GM19324 (cell line): ENCODE results near the gene CUX1.
A peak's percentile ranks its signal among the peaks of the same experiment; 100 is the strongest.
"Not testable (repeated sequence)": the region's sequence is repeated elsewhere in the genome, so short reads cannot be mapped to it uniquely, and the experiment has no call there.

Experiments
- ATAC-seq: cut with Tn5 transposase; IDR thresholded peaks from one replicate; pipeline ENCODE4 v1.9.1; 2021; ENCODE audit warnings: mild to moderate bottlenecking, moderate library complexity; ENCODE audit not compliant: unreplicated experiment, low FRiP score

CUX1 gene

DNA sequence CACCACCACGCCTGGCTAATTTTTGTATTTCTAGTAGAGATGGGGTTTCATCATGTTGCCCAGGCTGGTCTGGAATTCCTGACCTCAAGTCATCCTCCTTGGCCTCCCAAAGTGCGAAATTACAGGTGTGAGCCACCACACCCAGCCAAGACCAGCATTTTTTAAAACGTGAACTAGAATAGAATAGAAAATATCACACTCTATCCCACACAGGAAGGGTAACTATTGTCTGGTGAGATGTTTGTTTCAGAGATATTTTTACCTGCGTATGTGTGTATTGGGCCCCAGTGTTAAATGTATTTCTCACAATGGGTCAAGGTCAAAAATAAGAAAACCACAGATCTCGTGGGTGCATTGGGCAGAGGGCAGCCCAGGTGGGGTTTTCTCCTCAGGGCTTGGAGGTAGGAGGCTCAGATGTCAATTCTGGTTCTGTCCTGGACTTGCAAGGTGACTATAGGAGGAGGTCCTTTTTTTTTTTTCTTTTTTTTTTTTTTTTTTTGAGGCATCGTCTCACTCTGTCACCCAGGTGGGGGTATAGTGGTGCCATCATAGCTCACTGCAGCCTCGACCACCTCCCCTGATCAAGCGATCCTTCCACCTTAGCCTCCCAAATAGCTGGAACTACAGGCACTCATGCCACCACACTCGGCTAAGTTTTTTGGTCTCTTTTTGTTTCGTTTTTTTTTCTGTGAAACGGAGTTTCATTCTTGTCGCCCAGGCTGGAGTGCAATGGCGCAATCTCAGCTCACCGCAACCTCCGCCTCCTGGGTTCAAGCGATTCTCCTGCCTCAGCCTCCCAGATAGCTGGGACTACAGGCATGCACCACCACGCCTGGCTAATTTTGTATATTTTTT, 488.2 kb downstream of the CUX1 start:
- peak; percentile 62 for ATAC-seq

DNA sequence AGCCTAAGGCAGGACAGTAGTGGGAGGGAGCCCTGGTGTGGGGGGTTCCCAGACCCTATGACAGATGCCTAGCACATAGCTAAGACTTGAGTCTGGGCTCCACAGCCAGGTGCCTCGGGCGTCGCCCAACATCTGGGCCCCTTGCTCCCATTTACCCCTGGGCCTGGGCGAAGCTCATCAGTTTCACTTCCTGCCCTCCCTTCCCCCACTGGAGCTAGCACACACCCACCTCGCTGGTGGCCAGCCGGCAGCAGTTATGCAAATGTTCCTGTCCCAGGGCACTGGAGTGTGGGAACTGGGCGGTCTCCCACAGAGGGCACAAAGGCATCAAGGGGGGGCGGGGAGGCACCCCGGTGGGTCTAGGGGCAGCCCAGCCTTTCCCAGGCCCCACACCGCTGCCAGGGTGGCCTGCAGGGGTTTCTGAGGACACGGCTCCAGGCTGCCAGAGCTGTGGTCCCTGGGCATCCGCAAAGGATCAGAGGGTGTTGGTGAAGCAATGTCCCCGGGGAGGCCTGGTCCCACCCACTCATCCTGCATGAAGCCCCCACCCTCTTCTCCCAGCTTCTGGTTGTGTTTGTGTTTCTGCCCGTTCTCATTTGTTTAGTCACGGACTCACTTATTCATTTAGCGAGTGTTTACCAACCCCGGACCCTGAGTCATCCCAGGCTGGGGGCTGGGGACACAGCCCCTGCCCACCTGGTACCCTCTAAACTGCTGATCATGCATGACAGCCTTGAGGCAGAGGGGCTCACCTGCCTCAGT, 489.7 kb downstream of the CUX1 start:
- peak; percentile 78 for ATAC-seq

DNA sequence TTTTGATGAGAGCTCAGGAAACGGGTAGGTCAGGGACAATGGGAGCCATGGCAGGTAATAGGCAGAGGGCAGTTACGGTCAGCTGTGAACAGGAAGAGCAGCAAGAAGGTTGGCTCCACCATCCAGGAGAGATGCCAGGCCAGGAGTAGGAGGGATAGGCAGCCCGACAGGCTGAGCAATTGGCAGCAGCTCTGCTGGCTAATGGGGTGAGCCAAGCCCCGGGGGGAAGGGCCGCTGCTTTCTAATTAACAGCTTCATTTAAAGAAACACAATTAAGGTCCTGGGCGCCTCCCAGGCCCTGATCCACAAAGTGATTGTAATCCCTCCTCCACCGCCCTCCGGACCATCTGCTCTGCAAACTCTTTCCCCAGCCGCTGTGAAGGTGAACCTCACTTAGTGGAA, 493.0 kb downstream of the CUX1 start:
- no peak for ATAC-seq

DNA sequence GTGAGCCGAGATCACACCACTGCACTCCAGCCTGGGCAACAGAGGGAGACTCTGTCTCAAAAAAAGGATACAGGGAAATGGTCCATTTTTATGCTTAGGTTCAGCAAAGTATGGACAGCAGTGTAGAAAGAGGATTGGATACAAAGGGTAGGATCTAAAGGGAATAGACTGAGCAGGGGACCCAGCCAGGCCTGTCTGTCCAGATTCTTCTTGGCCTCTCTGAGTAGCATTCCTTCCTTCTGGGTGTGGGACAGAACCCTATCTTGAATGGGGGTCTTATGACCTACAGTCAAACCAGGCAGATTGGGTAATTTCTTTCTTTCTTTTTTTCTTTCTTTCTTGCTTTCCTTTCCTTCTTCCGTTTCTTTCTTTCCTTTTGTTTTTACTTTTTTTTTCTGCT, 494.9 kb downstream of the CUX1 start:
- no peak for ATAC-seq

DNA sequence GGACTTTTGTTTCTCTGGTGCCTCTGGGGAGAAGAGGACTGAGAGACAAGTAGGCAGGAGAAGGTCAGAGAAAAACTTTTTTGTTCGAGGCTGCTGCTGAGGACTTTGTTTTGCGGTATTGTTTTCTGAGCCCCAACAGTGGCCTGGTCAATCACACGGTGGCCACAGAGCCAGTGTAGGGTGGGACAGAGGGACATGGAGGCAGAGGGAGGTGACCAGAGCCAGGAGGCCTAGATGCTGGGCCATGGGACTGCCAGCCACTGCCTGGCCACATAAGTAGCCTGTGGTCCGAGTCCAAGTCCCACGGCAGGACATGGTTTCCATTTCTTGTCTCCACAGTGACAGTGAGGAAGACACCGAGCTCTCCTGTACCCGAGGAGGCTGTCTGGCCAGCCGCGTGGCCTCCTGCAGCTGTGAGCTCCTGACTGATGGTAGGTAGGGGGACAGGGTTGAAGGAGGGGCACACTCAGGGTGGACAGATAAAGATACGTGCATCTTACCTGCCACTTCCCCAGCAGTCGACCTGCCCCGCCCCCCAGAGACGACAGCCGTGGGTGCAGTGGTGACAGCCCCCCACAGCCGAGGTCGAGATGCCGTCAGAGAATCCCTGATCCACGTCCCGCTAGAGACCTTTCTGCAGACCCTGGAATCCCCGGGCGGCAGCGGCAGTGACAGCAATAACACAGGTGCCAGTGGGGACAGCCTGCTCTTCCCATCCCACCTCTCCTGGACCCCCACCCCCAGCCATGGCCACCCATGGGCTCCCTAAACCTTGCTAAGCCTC, 496.8 kb downstream of the CUX1 start:
- no peak for ATAC-seq

DNA sequence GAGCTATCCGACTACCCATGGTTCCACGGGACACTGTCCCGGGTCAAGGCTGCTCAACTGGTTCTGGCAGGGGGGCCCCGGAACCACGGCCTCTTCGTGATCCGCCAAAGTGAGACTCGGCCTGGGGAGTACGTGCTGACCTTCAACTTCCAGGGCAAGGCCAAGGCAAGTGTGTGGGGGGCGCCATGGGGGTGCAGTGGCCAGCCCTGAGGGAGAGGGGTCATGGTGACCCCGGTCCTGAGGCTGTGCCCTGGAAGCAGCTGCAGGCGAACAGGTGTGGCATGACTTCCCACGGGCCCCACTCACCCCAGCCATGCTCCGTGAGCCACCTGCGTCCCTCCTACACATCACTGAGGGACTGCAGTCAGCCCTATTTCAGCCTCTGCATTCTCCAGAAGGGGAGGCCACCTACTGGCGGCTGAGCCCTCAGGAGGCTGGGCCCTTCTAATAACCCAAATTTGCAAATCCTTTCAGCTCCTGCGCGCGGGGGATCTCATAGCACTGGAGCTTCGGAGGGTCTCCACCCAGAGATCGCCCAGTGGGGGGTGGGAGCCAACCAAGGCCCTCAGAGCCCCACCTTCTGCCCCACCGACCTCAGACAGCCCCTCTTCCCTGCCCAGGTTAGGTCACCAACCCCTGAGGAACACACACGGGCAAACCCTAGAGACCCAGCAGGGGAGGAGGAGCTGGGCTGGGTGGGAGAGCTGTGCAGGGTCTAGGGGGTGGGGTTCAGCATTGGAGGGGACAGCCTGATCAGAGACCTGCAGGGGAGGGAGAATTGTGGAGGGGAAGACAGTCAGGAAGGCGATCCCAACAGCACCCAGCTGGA, 500.0 kb downstream of the CUX1 start:
- ATAC-seq = no peak

DNA sequence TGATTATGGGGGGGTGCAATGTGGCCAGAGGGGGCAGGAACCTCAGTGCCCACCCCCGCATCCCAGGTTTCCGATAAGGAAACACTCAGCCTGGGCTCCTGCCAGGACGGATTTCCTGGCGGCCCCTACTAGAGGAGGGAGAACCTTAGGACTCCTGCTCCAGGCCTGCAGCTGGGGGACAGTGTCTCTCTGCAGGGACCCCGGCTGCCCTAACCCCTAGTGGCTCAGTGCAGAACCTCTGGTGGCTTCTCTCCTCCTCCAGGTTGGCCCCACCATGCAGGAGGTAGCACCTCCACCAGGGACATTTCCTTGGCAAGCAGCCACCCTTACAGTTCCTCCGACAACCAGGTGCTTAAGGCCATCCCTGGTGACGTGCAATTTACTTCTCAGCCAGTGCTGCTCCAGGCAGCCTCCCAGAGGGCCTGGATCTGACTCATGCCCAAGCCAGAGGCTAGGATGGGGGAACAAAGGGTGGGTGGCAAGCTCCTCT, 501.1 kb downstream of the CUX1 start:
- no peak for ATAC-seq

DNA sequence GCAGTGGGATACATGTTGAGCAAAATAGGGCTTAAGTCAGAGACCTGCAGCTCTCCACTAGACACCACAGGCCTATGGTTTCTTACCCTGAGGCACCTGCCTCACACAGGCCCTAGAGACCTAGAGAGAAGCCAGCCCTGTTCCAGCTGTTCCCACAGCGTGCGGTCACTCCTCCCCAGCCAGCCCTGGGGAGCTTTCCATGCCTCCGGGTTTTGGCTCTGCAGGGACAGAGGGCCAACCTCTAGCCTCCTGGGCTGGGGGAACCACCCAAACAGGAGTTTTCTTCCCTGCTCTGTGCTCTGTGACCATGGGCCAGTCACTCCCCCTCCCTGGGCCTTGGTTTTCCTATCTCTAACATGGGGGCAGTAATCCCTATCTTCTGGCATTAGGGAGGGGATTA, 502.2 kb downstream of the CUX1 start:
- no peak for ATAC-seq

DNA sequence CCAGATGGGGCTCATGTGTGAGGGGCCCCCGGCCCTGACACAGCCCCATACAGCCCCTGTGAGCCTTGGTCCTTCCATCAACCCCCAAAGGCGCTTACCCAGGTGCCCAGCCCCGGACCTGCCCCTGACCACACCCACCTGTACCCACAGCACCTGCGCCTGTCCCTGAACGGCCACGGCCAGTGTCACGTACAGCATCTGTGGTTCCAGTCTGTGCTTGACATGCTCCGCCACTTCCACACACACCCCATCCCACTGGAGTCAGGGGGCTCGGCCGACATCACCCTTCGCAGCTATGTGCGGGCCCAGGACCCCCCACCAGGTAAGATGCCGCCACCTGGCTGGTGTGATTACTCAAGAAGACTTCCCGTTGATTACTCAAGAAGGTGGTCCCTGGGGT, 502.8 kb downstream of the CUX1 start:
- no peak for ATAC-seq

DNA sequence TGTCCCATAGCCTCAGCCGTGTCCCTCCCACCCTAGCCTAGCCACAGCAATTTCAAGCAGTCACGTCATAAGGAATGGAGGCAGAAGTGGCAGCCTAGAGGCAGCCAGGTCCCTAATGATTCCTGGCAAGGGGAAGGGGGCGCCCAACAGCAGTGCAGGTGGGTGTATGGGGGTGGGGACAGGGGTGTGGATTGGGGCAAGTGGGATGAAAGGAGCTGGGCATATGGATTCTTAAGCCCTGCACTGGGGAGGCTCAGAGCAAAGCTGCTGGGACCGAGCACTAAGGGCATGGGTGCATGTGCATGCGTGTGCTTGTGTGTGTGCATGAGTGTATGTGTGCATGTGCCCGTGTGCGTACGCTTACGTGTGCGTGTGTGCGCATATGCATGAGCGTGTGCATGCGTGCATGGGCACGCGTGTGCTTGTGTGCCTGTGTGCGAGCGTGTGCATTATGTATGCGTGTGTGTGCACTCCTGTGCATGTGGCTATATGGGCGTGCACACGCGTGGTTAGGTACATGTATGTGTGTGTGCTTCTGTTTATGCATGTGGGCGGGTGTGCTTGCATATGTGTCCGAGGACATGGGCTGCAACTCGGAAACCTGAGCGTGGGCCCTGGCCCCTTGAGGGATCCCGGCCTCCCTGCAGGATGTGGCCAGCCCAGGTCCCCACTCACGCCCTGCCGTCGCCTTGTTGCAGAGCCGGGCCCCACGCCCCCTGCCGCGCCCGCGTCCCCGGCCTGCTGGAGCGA, 503.4 kb downstream of the CUX1 start:
- no peak for ATAC-seq

DNA sequence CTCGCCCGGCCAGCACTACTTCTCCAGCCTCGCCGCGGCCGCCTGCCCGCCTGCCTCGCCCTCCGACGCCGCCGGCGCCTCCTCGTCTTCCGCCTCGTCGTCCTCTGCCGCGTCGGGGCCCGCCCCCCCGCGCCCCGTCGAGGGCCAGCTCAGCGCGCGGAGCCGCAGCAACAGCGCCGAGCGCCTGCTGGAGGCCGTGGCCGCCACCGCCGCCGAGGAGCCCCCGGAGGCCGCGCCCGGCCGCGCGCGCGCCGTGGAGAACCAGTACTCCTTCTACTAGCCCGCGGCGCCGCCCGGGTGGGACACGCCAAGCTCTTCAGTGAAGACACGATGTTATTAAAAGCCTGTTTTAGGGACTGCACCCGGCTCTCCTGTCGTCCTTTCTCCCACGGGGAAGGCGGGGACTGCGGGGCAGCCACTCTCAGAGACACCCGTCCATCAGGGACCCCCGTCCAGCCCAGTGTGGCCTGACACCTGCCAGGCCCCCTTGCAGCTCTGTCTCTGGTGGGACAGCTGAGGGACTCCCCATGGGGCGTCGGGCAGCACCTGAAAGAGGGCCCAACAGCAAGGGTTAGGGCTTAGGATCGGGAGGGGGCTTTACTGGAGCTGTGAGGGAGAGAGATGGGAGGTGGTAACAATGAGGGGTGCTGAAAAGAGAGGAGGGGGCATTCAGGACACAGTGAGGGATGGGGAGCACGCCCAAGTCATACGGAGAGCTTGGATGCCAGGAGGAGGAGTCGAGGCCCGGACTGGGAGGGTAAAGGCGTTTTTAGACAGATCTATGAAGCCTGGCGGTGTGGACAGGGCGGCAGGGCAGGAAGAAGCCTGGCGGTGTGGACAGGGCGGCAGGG, 504.1 kb downstream of the CUX1 start:
- no peak for ATAC-seq

DNA sequence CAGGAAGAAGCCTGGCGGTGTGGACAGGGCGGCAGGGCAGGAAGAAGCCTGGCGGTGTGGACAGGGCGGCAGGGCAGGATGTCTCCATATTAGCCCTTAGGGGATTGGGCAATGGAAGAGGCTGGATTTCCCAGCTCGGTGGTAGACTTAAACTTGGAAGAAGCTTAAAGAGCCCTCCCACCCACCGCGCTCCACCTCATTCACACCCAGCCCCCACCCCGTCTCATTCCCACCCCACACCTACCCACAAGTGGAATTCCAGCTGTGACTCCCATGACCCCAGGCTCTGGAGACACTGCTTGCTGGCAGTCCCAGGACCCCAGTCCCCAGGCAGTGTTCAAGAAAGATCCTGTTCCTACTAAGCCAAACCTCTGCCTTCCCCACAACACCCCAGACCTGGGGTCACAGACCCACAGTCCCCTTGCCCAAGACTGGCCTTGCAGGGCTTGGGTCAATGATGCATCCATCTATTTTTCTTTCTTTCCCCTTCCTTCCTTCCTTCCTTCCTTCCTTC, 504.8 kb downstream of the CUX1 start:
- no peak for ATAC-seq

DNA sequence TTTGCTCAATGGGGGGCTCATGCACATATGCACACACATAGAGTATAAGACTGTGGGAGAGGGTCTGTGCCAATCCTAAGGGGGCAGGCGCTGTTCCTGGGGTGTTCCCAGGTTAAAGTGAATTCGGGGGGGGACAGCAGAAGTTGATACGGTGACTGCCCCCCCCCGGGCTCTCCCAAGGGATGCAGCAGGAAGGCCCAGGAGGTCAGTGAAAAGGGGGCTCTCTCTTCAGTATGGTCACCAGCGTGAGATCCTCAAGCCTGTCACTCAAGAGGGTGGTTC, 506.4 kb downstream of the CUX1 start:
- ATAC-seq = no peak

DNA sequence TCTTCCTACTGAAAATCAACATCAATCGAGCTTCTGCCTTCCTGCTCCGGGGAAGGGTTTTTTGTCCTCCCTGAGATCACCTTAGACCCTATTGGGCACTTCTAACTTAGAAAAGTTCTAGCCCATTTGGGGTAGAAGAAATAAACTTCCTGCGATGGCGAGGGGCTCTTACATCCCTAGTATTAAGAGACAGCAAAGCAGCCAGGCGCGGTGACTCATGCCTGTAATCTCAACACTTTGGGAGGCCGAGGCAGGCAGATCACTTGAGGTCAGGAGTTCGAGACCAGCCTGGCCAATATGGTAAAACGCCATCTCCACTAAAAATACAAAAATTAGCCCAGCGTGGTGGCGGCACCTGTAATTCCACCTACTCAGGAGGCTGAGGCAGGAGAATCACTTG, 507.7 kb downstream of the CUX1 start:
- ATAC-seq = not testable (repeated sequence)

DNA sequence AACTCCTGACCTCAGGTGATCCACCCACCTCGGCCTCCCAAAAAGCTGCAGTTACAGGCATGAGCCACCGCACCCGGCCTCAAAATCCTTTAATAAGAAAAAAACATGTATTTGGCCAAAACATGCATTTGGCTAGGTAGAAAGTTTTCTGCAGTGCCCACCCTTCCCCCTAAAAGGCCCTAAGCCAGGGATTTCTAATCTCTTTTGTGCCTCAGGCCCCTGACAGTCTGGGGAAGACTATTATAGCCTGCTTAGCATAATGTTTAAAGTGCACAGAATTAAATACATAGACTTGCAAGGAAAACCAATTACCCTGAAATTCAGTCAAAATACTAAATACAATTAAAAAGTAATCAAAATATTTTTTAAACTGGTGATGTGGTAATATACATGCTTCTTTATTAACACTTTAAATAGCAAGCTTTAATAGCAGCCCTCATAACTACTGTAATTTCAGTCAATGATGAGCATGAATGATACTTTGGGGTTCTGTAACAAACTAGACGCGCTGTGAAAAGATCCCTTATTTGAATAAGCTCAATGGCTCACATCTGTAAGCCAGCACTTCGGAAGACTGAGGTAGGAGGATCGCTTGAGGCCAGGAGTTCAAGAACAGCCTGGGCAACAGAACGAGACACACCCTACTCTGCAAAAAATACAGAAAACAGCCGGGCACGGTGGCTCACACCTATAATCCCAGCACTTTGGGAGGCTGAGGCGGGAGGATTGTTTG, 508.9 kb downstream of the CUX1 start:
- ATAC-seq = no peak

DNA sequence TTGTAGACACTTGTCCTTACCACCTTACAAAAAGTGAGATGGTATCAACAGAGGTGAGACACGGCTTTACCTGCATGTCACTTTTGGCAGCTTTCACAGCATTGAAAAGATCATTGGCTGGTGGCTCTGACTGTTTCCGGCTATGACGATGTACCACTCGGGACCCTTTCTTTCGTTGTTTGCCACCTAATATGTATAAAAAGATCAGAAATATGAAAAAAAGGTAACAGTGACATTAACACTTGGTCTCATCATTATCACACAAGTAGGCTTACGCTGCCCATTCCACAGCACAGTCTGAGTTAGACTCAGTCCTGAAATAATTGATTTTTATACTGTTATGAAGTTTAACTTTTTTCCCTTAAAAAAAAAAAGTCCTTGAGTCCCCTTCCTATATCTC, 509.8 kb downstream of the CUX1 start:
- ATAC-seq = not testable (repeated sequence)

DNA sequence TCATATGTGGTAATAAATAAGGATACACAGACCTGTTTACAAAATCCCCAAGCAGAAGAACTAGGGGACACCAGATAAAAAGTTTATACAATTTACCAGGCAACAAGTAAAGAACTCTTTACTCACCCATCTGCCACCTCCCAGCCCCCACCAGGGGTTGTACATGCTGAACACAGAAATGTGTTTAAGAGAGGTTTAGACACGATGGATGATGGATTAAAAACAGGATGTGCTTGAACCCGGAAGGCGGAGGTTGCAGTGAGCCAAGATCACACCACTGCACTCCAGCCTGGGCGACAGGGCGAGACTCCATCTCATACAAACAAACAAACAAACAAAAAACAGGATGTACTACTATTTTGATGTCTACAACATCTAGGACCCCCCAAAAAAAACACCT, 511.4 kb downstream of the CUX1 start:
- not testable (repeated sequence) for ATAC-seq

DNA sequence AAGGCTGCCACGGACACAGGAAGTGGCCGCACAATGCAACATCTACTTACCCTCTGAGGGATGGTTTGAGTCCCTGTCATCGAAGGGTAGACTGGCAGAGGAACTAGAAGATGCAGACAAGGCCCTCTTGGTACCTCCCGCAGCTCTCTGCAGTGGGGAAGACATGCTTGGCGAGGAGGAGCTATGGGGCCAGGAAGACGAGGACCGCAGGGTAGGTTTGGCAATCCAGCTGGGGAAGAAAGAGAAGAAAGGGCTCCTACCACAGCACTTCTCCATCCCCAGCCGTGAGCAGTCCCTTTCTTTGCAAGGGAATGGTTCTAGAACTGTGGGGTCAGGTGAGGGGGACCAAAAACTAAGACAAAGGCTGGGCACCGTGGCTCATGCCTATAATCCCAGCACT, 511.9 kb downstream of the CUX1 start:
- ATAC-seq = not testable (repeated sequence)
